ENCODE results near the gene IL17REL.

GRCh38 chr22:50048061-50048765 is 35.6 kb upstream of the IL17REL start:
- TF ChIP-seq, protein P1, sequence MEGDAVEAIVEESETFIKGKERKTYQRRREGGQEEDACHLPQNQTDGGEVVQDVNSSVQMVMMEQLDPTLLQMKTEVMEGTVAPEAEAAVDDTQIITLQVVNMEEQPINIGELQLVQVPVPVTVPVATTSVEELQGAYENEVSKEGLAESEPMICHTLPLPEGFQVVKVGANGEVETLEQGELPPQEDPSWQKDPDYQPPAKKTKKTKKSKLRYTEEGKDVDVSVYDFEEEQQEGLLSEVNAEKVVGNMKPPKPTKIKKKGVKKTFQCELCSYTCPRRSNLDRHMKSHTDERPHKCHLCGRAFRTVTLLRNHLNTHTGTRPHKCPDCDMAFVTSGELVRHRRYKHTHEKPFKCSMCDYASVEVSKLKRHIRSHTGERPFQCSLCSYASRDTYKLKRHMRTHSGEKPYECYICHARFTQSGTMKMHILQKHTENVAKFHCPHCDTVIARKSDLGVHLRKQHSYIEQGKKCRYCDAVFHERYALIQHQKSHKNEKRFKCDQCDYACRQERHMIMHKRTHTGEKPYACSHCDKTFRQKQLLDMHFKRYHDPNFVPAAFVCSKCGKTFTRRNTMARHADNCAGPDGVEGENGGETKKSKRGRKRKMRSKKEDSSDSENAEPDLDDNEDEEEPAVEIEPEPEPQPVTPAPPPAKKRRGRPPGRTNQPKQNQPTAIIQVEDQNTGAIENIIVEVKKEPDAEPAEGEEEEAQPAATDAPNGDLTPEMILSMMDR (IDR thresholded peaks at IDR 0.05; ENCODE audit: insufficient read depth, low read depth, low read length), result no peak
- TF ChIP-seq EZH2 (IDR thresholded peaks at IDR 0.05; ENCODE audit: insufficient read depth, low read length), result no peak
